ENCODE data around the gene NMNAT2.

- TF ChIP-seq CTCF (IDR thresholded peaks at IDR 0.05), result no peak
- TF ChIP-seq POLR2AphosphoS5 (IDR thresholded peaks at IDR 0.05), result no peak
- TF ChIP-seq POLR2A (IDR thresholded peaks at IDR 0.05), result no peak
These were observed 62.4 kb downstream of the NMNAT2 start for GRCh38 chr1:183355797-183356196.
